H1 (cell line): ENCODE measurements around the gene VPS37C. TPM values are rescaled to one million over a fixed set of nuclear protein-coding genes. Genes with fewer than 3 reads are reported as not detected.

Source experiments
- EP300 ChIP-seq, 2 experiments: IDR thresholded peaks; 1 replicate in 1 of 2; 2 replicates in 1 of 2; pipeline ENCODE4 v1.6.1; 2011 to 2012; ENCODE audit warnings: low read depth in 2 of 2, low read length in 2 of 2, mild to moderate bottlenecking in 2 of 2, borderline replicate concordance in 1 of 2, inconsistent platforms in 1 of 2, moderate library complexity in 1 of 2
- polyA plus RNA-seq, 7 experiments: library from polyadenylated mRNA; depleted of rRNA in 3 of 7; stranded (reverse) in 5 of 7; unstranded in 2 of 7; fragments of >200 nt in 5 of 7; fragments of 200-250 nt in 2 of 7; gene quantifications; 1 replicate in 5 of 7; 2 replicates in 1 of 7; 4 replicates in 1 of 7; pipeline versions ENCODE4 v1.2.1 to v1.2.3, GENCODE V29; 2011 to 2013; ENCODE audit warnings: missing spikeins in 2 of 7, mixed read lengths in 2 of 7
- total RNA-seq: library from RNA; stranded (reverse); fragmentation: NEBNext Ultra II Directional; extraction: Animal tissue kit (Norgen Biotek cat#: 25700); gene quantifications from 2 replicates; pipeline ENCODE4 v1.2.1, GENCODE V29; 2021
- TF ChIP-seq, protein P1 (sequence below): IDR thresholded peaks from 2 replicates; pipeline ENCODE4 v1.6.1; 2011; ENCODE audit warnings: low read length, improper control_type of control experiment

Gene VPS37C
- total and polyA plus RNA-seq, 2 of the 8 experiments (the other 6 are each of a cell fraction or from before 2014, with no cell fraction given) = 12.9 to 21.0 TPM

DNA sequence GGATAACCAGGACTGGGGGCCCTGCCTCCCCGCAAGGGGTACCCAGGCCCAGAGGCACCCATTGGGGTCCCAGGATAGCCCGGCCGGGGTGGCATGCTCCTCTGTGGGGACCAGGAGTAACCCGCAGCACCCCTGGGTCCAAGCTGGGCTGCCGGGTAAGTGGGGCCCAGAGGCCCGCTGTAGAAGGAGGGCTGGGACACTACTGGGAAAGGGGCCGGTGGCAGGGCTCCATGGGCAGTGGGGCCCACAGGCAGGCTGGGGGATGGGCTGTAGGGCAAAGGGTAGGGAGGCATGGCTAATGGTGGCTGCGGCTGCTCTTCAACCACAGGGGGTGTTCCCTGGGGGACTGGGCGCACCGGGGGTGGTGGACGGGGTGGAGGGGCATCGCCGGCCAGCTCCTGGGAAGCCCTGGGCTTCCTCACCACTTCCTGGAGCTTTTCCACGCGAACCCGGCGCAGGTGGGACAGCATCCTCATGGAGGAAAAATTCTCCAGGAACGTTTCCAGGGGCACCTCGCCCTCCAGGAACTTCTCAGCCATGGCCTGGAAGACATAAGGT is 29.1 kb downstream of the VPS37C start (continued):
- TF ChIP-seq, protein P1, sequence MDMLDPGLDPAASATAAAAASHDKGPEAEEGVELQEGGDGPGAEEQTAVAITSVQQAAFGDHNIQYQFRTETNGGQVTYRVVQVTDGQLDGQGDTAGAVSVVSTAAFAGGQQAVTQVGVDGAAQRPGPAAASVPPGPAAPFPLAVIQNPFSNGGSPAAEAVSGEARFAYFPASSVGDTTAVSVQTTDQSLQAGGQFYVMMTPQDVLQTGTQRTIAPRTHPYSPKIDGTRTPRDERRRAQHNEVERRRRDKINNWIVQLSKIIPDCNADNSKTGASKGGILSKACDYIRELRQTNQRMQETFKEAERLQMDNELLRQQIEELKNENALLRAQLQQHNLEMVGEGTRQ = no peak
- no peak for TF ChIP-seq EP300 (IDR thresholded peaks at IDR 0.05; ENCODE audit: borderline replicate concordance in 1 of 2, low read depth in 2 of 2, low read length in 2 of 2)
